Fibroblast of pulmonary artery (primary cell): ENCODE results near the gene SIPA1L3.

Source experiments
- DNase-seq: peaks from one replicate; pipeline ENCODE4 v3.0.0-alpha.2; 2010; ENCODE audit warnings: low read depth
- H3K4me3 ChIP-seq: replicated peaks from 2 replicates; pipeline ENCODE4 v1.5.1; 2011; ENCODE audit warnings: low read depth, mild to moderate bottlenecking, control low read depth, low read length, moderate library complexity
- TF ChIP-seq, protein P1 (sequence below): IDR thresholded peaks from 2 replicates; pipeline ENCODE4 v1.5.1; 2011; ENCODE audit warnings: mild to moderate bottlenecking, control low read depth, low read length, inconsistent platforms; ENCODE audit errors: missing control alignments

The SIPA1L3 gene

DNA sequence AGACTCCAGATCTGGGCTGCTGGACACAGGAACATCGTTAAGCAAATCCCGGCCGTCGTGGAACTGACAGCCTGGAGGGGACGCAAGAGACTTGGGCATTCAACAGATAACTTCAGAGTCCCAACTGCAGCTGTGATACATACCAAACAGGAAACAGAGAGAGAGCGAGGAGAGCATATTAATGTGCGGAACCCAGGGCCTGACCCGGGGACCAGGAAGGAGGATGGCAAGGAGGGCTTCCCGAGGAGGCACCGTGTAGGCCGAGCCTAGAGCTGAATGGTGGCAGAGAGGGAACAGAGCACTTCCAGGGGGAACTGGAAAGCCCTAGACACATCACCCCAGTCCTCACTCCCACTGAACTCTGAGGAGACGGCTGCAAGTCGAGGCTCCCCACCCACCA is 68.1 kb downstream of the SIPA1L3 start:
- TF ChIP-seq, protein P1, sequence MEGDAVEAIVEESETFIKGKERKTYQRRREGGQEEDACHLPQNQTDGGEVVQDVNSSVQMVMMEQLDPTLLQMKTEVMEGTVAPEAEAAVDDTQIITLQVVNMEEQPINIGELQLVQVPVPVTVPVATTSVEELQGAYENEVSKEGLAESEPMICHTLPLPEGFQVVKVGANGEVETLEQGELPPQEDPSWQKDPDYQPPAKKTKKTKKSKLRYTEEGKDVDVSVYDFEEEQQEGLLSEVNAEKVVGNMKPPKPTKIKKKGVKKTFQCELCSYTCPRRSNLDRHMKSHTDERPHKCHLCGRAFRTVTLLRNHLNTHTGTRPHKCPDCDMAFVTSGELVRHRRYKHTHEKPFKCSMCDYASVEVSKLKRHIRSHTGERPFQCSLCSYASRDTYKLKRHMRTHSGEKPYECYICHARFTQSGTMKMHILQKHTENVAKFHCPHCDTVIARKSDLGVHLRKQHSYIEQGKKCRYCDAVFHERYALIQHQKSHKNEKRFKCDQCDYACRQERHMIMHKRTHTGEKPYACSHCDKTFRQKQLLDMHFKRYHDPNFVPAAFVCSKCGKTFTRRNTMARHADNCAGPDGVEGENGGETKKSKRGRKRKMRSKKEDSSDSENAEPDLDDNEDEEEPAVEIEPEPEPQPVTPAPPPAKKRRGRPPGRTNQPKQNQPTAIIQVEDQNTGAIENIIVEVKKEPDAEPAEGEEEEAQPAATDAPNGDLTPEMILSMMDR, result no peak
- no peak for DNase-seq
- no peak overlapping the region for H3K4me3 ChIP-seq

DNA sequence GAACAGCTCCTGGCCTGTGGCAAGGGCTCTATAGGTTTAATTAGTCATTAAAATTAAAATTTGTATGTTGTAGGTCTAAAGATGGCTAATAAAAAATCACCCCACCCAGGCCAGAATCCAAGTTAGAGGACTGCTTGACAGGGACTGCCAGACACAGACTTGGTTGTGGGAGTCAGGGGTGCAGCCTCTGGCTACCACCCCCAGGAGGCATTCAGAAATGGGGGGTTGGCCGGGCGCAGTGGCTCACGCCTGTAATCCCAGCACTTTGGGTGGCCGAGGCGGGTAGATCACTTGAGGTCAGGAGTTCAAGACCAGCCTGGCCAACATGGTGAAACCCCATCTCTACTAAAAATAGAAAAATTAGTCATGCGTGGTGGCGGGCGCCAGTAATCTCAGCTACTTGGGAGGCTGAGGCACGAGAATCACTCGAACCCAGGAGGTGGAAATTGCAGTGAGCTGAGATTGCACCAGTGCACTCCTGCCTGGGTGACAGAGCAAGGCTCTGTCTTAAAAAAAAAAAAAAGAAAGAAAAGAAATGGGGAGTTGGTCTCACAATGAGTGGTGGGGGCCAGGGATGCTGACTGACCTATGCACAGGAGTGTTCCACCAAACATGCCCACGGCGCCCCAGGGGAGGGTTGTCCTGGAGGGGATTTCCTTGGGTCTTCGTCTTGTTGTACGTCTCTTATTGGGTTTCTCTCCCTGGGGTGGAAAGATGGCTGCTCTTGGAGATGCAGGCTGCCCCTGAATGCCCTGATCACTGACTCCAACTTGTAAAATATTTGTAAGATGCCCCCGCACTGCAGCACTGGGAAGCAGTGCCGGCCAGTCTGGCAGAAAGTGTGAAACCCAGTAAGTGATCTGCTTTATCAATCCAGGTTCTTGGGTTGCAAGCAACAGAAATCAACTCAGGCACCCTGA is 68.8 kb downstream of the SIPA1L3 start:
- no peak for DNase-seq
- H3K4me3 ChIP-seq, result no peak overlapping the region
- TF ChIP-seq, protein P1, result no peak

DNA sequence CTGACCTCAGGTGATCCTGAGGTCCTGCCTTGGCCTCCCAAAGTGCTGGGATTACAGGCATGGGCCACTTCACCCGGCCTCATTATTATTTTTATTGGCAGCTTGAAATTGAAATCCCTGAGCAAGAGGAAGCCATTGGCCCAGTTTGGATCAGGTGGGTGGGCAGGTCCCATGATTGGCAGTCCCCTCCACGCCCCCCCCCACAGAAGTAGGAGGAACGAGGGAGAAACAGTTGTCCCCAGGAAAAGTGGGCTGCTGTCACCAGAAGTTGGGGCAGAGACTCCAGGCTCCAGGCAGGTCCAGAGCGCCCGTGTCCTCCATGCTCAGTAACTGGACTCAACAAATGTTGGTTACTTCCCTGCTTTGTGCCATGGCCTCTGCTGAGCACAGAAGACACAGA is 70.4 kb downstream of the SIPA1L3 start:
- TF ChIP-seq, protein P1, result no peak
- no peak for DNase-seq
- H3K4me3 ChIP-seq, result no peak overlapping the region

DNA sequence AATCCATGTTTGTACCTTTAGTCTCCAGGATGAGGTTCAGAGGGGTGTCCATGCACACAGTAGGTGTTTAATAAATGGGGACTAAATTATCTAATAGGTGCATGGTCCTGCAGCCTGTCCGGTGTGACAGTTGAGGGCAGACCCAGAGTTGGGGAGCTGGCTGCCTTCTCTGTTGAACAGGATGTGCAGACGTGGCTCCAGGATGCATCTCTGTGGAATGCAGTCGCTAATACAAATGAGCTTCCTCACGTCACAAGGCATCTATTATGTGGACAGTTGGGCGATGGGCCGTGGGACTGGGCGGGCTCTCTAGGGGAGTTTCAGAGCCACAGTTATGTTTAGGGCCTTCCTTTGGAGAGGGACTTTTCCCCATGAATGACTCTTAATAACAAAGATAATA is 71.0 kb downstream of the SIPA1L3 start:
- peak; percentile 67 for DNase-seq
- no peak overlapping the region for H3K4me3 ChIP-seq
- TF ChIP-seq, protein P1, result no peak

DNA sequence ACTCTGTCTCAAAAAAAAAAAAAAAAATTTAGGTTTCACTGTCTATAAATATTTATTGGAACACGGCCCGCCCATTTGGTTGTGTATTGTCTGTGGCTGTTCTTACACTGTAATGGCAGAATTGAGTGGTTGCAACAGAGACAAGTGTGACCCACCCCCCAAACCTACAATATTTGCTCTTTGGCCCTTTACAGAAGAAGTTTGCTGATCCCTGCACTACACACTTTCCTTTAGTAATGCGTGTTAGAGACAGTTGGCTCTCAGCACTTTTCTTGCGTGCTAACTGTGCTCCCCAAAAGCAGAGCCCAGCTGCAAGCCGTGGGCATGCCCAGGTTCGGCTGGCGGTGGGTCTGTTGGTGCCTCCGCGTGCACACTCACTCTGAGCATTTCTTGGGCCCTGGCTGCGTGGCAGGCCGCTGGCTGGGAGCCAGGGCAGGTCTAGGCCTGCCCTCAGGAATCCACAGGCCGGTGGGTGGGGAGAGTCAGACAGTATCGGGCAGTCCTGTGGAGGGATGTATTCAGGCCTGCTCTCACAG is 72.6 kb downstream of the SIPA1L3 start:
- no peak overlapping the region for H3K4me3 ChIP-seq
- DNase-seq, result no peak
- TF ChIP-seq, protein P1, result no peak

DNA sequence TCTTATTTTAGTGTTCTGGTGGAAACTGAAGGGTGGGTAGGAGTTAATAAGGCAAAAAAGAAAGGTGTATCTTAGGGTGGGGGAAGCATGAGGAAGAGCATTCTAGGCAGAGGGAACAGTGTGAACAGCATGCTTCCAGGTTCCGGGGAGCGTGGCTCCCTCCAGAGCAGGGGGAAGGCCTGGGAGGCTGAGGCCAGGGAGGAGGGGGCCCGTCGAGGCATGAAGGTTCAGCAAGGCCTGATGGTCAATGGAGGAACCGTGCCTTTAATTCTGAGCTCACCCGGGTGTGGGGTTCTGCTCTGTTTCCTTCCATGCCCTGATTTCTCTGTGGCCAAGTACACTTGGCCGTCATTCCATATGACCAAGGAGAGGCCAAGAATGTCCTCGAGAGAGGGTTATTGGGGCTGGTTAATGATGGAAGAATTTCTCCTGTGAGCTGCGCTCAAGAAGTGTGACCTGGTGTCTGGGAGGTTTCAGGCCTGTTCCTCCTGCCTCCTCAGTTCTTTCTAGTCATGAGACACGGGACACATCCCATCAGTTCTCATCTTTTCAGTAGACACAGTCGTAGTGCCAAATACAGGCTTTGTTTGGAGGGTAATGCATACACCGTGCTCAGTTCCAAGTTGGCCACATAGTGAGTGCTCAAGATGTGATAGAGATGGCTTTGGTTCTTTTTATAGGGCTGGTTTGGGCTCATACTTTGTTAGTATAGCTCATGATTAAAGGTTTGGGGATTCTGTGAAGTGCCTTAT is 73.6 kb downstream of the SIPA1L3 start:
- TF ChIP-seq, protein P1, result no peak
- no peak overlapping the region for H3K4me3 ChIP-seq
- no peak for DNase-seq
